ENCODE data around the gene TMEM270.

GRCh38 chr7:73865738-73866445, 4.9 kb downstream of the TMEM270 start:
- TF ChIP-seq POLR2AphosphoS5 (IDR thresholded peaks at IDR 0.05) (no peak), EP300 (conservative IDR thresholded peaks at IDR 0.05; ENCODE audit: poor library complexity, severe bottlenecking) (no peak), CTCF (IDR thresholded peaks at IDR 0.05; ENCODE audit: poor library complexity, severe bottlenecking) (peak; percentile 38), SMC3 (conservative IDR thresholded peaks at IDR 0.05; ENCODE audit: poor library complexity) (peak; percentile 14), EZH2 (IDR thresholded peaks at IDR 0.05; ENCODE audit: borderline replicate concordance, insufficient read depth, low read length, poor library complexity, severe bottlenecking) (no peak)

All from neural cell (in vitro differentiated cells).